ENCODE measurements around the gene LIME1. TPM values are rescaled to one million over a fixed set of nuclear protein-coding genes. Genes with fewer than 3 reads are reported as not detected.

LIME1 gene
- total and polyA plus RNA-seq, 2 of the 8 experiments (the other 6 are each of a cell fraction or from before 2014, with no cell fraction given), result 4.5 to 5.9 TPM

DNA sequence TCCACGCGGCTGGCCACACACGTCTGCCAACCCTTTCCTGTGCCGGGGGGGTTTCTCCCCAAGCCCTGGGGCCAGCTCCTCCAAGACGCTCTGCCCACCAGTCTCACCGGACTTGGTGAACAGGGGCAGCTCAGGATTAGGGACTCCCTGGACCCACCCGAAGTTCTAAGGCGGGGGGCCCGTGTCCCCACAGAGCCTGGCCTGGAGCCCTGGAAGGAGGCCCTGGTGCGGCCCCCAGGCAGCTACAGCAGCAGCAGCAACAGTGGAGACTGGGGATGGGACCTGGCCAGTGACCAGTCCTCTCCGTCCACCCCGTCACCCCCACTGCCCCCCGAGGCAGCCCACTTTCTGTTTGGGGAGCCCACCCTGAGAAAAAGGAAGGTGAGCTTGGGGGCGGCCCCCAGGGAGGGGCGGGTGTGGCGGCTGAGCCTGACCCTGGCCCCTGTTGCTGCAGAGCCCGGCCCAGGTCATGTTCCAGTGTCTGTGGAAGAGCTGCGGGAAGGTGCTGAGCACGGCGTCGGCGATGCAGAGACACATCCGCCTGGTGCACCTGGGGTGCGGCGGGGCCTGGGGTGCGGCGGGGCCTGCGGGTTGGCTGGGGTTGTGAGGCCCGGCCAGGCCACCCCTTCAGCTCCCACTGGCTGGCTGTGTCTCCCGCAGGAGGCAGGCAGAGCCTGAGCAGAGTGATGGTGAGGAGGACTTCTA, 5.4 kb downstream of the LIME1 start:
- peak overlapping the region in 1 of 4 experiments; percentile 83; a peak in 2 of 8 replicates for H3K4me3 ChIP-seq (ENCODE audit: extremely low read depth in 1 of 4, insufficient read depth in 2 of 4, low read depth in 3 of 4, low read length in 4 of 4)
- H4K20me1 ChIP-seq (replicated peaks in 1 of 2; ENCODE audit: control insufficient read depth in 1 of 2, insufficient read depth in 2 of 2, low read length in 2 of 2), result peaks cover 0 to 7% of the 10 kb centered on the region in 2 experiments
- no peak overlapping the region for H2BK12ac ChIP-seq (ENCODE audit: low read depth, low read length)
- no peak overlapping the region for H3K23ac ChIP-seq (ENCODE audit: insufficient read length)
- CTCF ChIA-PET (ENCODE audit: partially characterized antibody), result interaction anchor here (0.6 to 2.2 kb wide), 11 partner anchors 9 to 264 kb away, joined by 3 to 18 read pairs (median 4); no protein-coding TSS in a partner anchor
- H2AK5ac ChIP-seq (ENCODE audit: low read depth, low read length), result no peak overlapping the region
- no peaks in the 10 kb centered on the region for H3K9me3 ChIP-seq (ENCODE audit: insufficient read depth in 2 of 2, low read depth in 1 of 2, low read length in 1 of 2)
- H3K14ac ChIP-seq (ENCODE audit: insufficient read length), result no peak overlapping the region
- H3K27ac ChIP-seq (ENCODE audit: low read depth, low read length), result no peak overlapping the region
- H3K4me2 ChIP-seq (ENCODE audit: insufficient read depth in 1 of 2, low read depth in 2 of 2, low read length in 2 of 2), result peak overlapping the region; percentile 70 to 75; a peak in 2 of 4 replicates
- no peak overlapping the region for H3K9ac ChIP-seq (replicated peaks in 1 of 4; ENCODE audit: extremely low read depth in 1 of 4, low read depth in 3 of 4, low read length in 3 of 4)
- peaks cover 0 to 20% (median 11%) of the 10 kb centered on the region in 4 experiments; a peak in 6 of 7 replicates for H3K4me1 ChIP-seq (replicated peaks in 1 of 4; ENCODE audit: control insufficient read depth in 3 of 4, insufficient read depth in 4 of 4, low read length in 3 of 4)
- TF ChIP-seq CREB1 (IDR thresholded peaks at IDR 0.05) (no peak), JUN (IDR thresholded peaks at IDR 0.05; ENCODE audit: low read depth, low read length) (no peak), TCF12 (IDR thresholded peaks at IDR 0.05; ENCODE audit: low read depth, low read length) (no peak), CEBPB (IDR thresholded peaks at IDR 0.05; ENCODE audit: low read depth, low read length) (no peak), NANOG (IDR thresholded peaks at IDR 0.05; ENCODE audit: insufficient read depth, low read depth, low read length, poor library complexity, severe bottlenecking) (no peak)
- H2BK15ac ChIP-seq (ENCODE audit: low read length), result no peak overlapping the region
- FAIRE-seq, result no peak
- no peak overlapping the region; the same call in 1 of the 2 replicates for H4K8ac ChIP-seq (ENCODE audit: extremely low read depth, insufficient read depth, low read length)
- H3K27me3 ChIP-seq (replicated peaks in 1 of 4; ENCODE audit: control insufficient read depth in 3 of 4, extremely low read depth in 1 of 4, insufficient read depth in 3 of 4, low read length in 3 of 4), result peaks cover 0 to 12% (median 8%) of the 10 kb centered on the region in 4 experiments; a peak in 4 of 7 replicates
- H4K5ac ChIP-seq (ENCODE audit: insufficient read length, low read depth, low read length), result no peak overlapping the region
- no peak overlapping the region for H2AFZ ChIP-seq (ENCODE audit: low read length)
- H3K36me3 ChIP-seq (ENCODE audit: control insufficient read depth in 2 of 4, insufficient read depth in 4 of 4, low read length in 3 of 4), result peaks cover 0 to 12% (median 6%) of the 10 kb centered on the region in 4 experiments; a peak in 3 of 8 replicates
- H3K79me1 ChIP-seq (ENCODE audit: low read depth, low read length), result no peaks in the 10 kb centered on the region
- H4K91ac ChIP-seq (replicated peaks; ENCODE audit: insufficient read length, low read length), result no peak overlapping the region
- peak overlapping the region; percentile 2; the same call in 1 of the 2 replicates for H3K18ac ChIP-seq (ENCODE audit: extremely low read depth, low read length)
- peak in 1 of 2 experiments; percentile 41 for DNase-seq (ENCODE audit: low read depth in 1 of 2, low spot score in 2 of 2)
- POLR2A ChIA-PET (ENCODE audit: partially characterized antibody), result interaction anchor here (0.6 to 2.6 kb wide), 8 partner anchors 9 to 214 kb away, joined by 3 to 23 read pairs (median 7); partner anchors contain the start of genes ARFRP1, RTEL1, TPD52L2 and UCKL1
- peak overlapping the region; percentile 78 for H2BK5ac ChIP-seq (ENCODE audit: low read depth, low read length)
- no peaks in the 10 kb centered on the region for H3K79me2 ChIP-seq (ENCODE audit: control insufficient read depth in 1 of 2, insufficient read depth in 2 of 2, low read length in 2 of 2)
- no peak overlapping the region for H2BK120ac ChIP-seq (replicated peaks; ENCODE audit: low read depth, low read length)
- peaks cover 13% of the 10 kb centered on the region; the same call in 1 of the 2 replicates for H3K23me2 ChIP-seq (ENCODE audit: low read depth, low read length)
- no peak overlapping the region for H2BK20ac ChIP-seq (ENCODE audit: low read length)
- WGBS, 2 experiments (ENCODE audit: extremely low coverage in 1 of 2, insufficient coverage in 1 of 2, insufficient read length in 1 of 2, insufficient replicate concordance in 2 of 2, low coverage in 1 of 2, low lambda C conversion rate in 2 of 2, missing lambda C conversion rate in 1 of 2), result 83% methylated on average over 17 of the region's 30 CpGs; no CpG with 5 or more reads in 1 of the 2 experiments
- no peak overlapping the region for H3K56ac ChIP-seq (replicated peaks; ENCODE audit: insufficient read length, low read depth, low read length)
- no peak overlapping the region for H3K4ac ChIP-seq (replicated peaks; ENCODE audit: insufficient read length, low read depth, low read length)
